Fibroblast of lung (primary cell): ENCODE measurements around the gene ATP8A2. TPM values are rescaled to one million over a fixed set of nuclear protein-coding genes. Genes with fewer than 3 reads are reported as not detected.

ENCODE experiments used
- DNase-seq, 2 donors: peaks; one replicate each; pipeline versions ENCODE4 v3.0.0 to v3.0.0-alpha.2; 2010; ENCODE audit warnings: low read depth in 2 of 2
- H2AFZ ChIP-seq: 2 replicates; pipeline ENCODE4 v1.5.1; 2012; ENCODE audit warnings: low read length, control low read depth, inconsistent platforms
- H3K27ac ChIP-seq: 2 replicates; pipeline ENCODE4 v1.5.1; 2011; ENCODE audit warnings: low read length, control low read depth; ENCODE audit not compliant: insufficient read depth
- H3K27me3 ChIP-seq: 2 replicates; pipeline ENCODE4 v1.5.1; 2011; ENCODE audit warnings: mild to moderate bottlenecking, low read length; ENCODE audit not compliant: control insufficient read depth, insufficient read depth
- H3K36me3 ChIP-seq: 2 replicates; pipeline ENCODE4 v1.5.1; 2011; ENCODE audit warnings: low read length; ENCODE audit not compliant: control insufficient read depth, insufficient read depth
- H3K4me1 ChIP-seq: 2 replicates; pipeline ENCODE4 v1.5.1; 2011; ENCODE audit warnings: low read length; ENCODE audit not compliant: control insufficient read depth, insufficient read depth; ENCODE audit errors: extremely low read depth
- H3K4me2 ChIP-seq: 2 replicates; pipeline ENCODE4 v1.5.1; 2011; ENCODE audit warnings: low read length, control low read depth; ENCODE audit not compliant: insufficient read depth; ENCODE audit errors: extremely low read depth
- H3K4me3 ChIP-seq, 4 experiments: fragments of 200-600 bp in 1 of 4; sonication (generic) in 1 of 4; replicated peaks in 1 of 4; 2 replicates each; pipeline ENCODE4 v1.5.1; 2011 to 2016; ENCODE audit warnings: low read length in 4 of 4, low read depth in 3 of 4, mild to moderate bottlenecking in 3 of 4, control low read depth in 2 of 4, inconsistent platforms in 1 of 4, mixed read lengths in 1 of 4; ENCODE audit not compliant: insufficient read depth in 1 of 4; ENCODE audit errors: control extremely low read depth in 1 of 4
- H3K79me2 ChIP-seq: 2 replicates; pipeline ENCODE4 v1.5.1; 2012; ENCODE audit warnings: mild to moderate bottlenecking, low read length, inconsistent platforms; ENCODE audit not compliant: control insufficient read depth, insufficient read depth
- H3K9ac ChIP-seq: 2 replicates; pipeline ENCODE4 v1.5.1; 2011; ENCODE audit warnings: mild to moderate bottlenecking, low read length, control low read depth; ENCODE audit not compliant: insufficient read depth
- H3K9me3 ChIP-seq: 2 replicates; pipeline ENCODE4 v1.5.1; 2012; ENCODE audit warnings: low read depth, low read length; ENCODE audit not compliant: control insufficient read depth, insufficient read depth
- H4K20me1 ChIP-seq: 2 replicates; pipeline ENCODE4 v1.5.1; 2011; ENCODE audit warnings: low read length; ENCODE audit not compliant: control insufficient read depth, insufficient read depth; ENCODE audit errors: extremely low read depth
- CTCF ChIP-seq, 2 donors: IDR thresholded peaks in 1 of 2; conservative IDR thresholded peaks in 1 of 2; 1 replicate in 1 of 2; 2 replicates in 1 of 2; pipeline ENCODE4 v1.5.1; 2011 to 2012; ENCODE audit warnings: low read length in 2 of 2, control low read depth in 1 of 2, inconsistent platforms in 1 of 2, low read depth in 1 of 2, mild to moderate bottlenecking in 1 of 2
- EZH2 ChIP-seq: IDR thresholded peaks from 2 replicates; pipeline ENCODE4 v1.5.1; 2012; ENCODE audit warnings: low read length, control low read depth, mild to moderate bottlenecking; ENCODE audit errors: missing control alignments
- polyA plus RNA-seq, 2 donors: library from polyadenylated mRNA; depleted of rRNA in 1 of 2; stranded (reverse) in 1 of 2; unstranded in 1 of 2; fragments of >200 nt; gene quantifications; 2 replicates each; pipeline ENCODE4 v1.2.1, GENCODE V29; 2011 to 2012; ENCODE audit warnings: missing spikeins in 1 of 2
- total RNA-seq: library from RNA; depleted of rRNA; stranded (reverse); fragments of >200 nt; gene quantifications from 2 replicates; pipeline ENCODE4 v1.2.1, GENCODE V29; 2014

Gene ATP8A2
- total and polyA plus RNA-seq, 2 donors (not counting 1 experiment from before 2014, with no cell fraction given): under 0.01 to 0.01 TPM

GRCh38 chr13:26038931-26039475, 667.2 kb downstream of the ATP8A2 start:
- H3K4me1 ChIP-seq: no peaks in the 10 kb centered on the region
- no peak overlapping the region for H2AFZ ChIP-seq
- H3K4me3 ChIP-seq: no peak overlapping the region
- no peaks in the 10 kb centered on the region for H4K20me1 ChIP-seq
- H3K36me3 ChIP-seq: no peaks in the 10 kb centered on the region
- H3K27me3 ChIP-seq: no peaks in the 10 kb centered on the region
- TF ChIP-seq CTCF (conservative IDR thresholded peaks at IDR 0.05 in 1 of 2, IDR thresholded peaks at IDR 0.05 in 1 of 2; ENCODE audit: low read depth in 1 of 2, low read length in 2 of 2) (no peak), EZH2 (no peak)
- H3K9me3 ChIP-seq: no peaks in the 10 kb centered on the region
- no peak overlapping the region for H3K9ac ChIP-seq
- DNase-seq: no peak
- no peak overlapping the region for H3K27ac ChIP-seq
- no peak overlapping the region for H3K4me2 ChIP-seq
- no peaks in the 10 kb centered on the region for H3K79me2 ChIP-seq

GRCh38 chr13:26041444-26041843, 669.7 kb downstream of the ATP8A2 start:
- H2AFZ ChIP-seq: no peak overlapping the region

GRCh38 chr13:26042785-26043184, 671.0 kb downstream of the ATP8A2 start:
- no peaks in the 10 kb centered on the region for H3K27me3 ChIP-seq
- H2AFZ ChIP-seq: no peak overlapping the region
- no peak overlapping the region for H3K27ac ChIP-seq
- no peaks in the 10 kb centered on the region for H3K4me1 ChIP-seq
- no peaks in the 10 kb centered on the region for H3K79me2 ChIP-seq
- no peak overlapping the region for H3K4me2 ChIP-seq
- H3K9me3 ChIP-seq: no peaks in the 10 kb centered on the region
- TF ChIP-seq CTCF (conservative IDR thresholded peaks at IDR 0.05 in 1 of 2, IDR thresholded peaks at IDR 0.05 in 1 of 2; ENCODE audit: low read depth in 1 of 2, low read length in 2 of 2) (no peak), EZH2 (no peak)
- no peaks in the 10 kb centered on the region for H4K20me1 ChIP-seq
- no peak overlapping the region for H3K4me3 ChIP-seq
- DNase-seq: no peak
- no peaks in the 10 kb centered on the region for H3K36me3 ChIP-seq
- no peak overlapping the region for H3K9ac ChIP-seq

More at GRCh38 chr13:26041444-26041843, 669.7 kb downstream of the ATP8A2 start:
- H3K79me2 ChIP-seq: no peaks in the 10 kb centered on the region
- no peak overlapping the region for H3K27ac ChIP-seq
- no peaks in the 10 kb centered on the region for H3K27me3 ChIP-seq
- H3K4me1 ChIP-seq: no peaks in the 10 kb centered on the region
- H3K4me3 ChIP-seq: no peak overlapping the region
- no peaks in the 10 kb centered on the region for H3K9me3 ChIP-seq
- no peak overlapping the region for H3K4me2 ChIP-seq
- no peak overlapping the region for H3K9ac ChIP-seq
- H4K20me1 ChIP-seq: no peaks in the 10 kb centered on the region
- no peaks in the 10 kb centered on the region for H3K36me3 ChIP-seq
- TF ChIP-seq CTCF (conservative IDR thresholded peaks at IDR 0.05 in 1 of 2, IDR thresholded peaks at IDR 0.05 in 1 of 2; ENCODE audit: low read depth in 1 of 2, low read length in 2 of 2) (no peak), EZH2 (no peak)
- no peak for DNase-seq
